Activated CD8-positive, alpha-beta memory T cell treated with anti-CD3 and anti-CD28 coated beads for 48 hours (primary cell): ENCODE measurements around the gene GPR143.
"Not testable (repeated sequence)": the region's sequence is repeated elsewhere in the genome, so short reads cannot be mapped to it uniquely, and the experiment has no call there.

Experiments used
- DNase-seq, 3 experiments: peaks; one replicate each; pipeline ENCODE4 v3.0.0-alpha.2; 2020; ENCODE audit warnings: low read depth in 2 of 3, low spot score in 2 of 3

GPR143 gene

GRCh38 chrX:9768321-9768839 lies 2.7 kb upstream of the GPR143 start:
- not testable (repeated sequence) for DNase-seq

- DNase-seq = no peak
Measured at GRCh38 chrX:9767375-9767774, 1.7 kb upstream of the GPR143 start.

GRCh38 chrX:9765072-9765736 lies 443 bp downstream of the GPR143 start:
- DNase-seq = no peak

GRCh38 chrX:9759337-9759736 lies 6.3 kb downstream of the GPR143 start:
- no peak for DNase-seq

GRCh38 chrX:9758021-9758638 lies 7.5 kb downstream of the GPR143 start:
- DNase-seq = no peak

GRCh38 chrX:9757366-9757765 lies 8.3 kb downstream of the GPR143 start:
- DNase-seq = no peak

- DNase-seq = no peak
Measured at GRCh38 chrX:9749146-9749692, 16.4 kb downstream of the GPR143 start.

- no peak for DNase-seq
Measured at GRCh38 chrX:9747644-9748043, 18.0 kb downstream of the GPR143 start.

GRCh38 chrX:9746148-9746888 lies 19.3 kb downstream of the GPR143 start:
- no peak for DNase-seq

GRCh38 chrX:9745417-9746115 lies 20.1 kb downstream of the GPR143 start:
- no peak for DNase-seq

GRCh38 chrX:9739130-9739529 lies 26.5 kb downstream of the GPR143 start:
- DNase-seq = no peak

GRCh38 chrX:9738151-9738550 lies 27.5 kb downstream of the GPR143 start:
- no peak for DNase-seq

GRCh38 chrX:9737363-9737762 lies 28.3 kb downstream of the GPR143 start:
- DNase-seq = no peak

GRCh38 chrX:9730752-9731151 lies 34.9 kb downstream of the GPR143 start:
- no peak for DNase-seq

GRCh38 chrX:9730078-9730477 lies 35.6 kb downstream of the GPR143 start:
- DNase-seq = no peak

GRCh38 chrX:9729171-9729885 lies 36.3 kb downstream of the GPR143 start:
- no peak for DNase-seq

GRCh38 chrX:9728261-9728660 lies 37.4 kb downstream of the GPR143 start:
- DNase-seq = no peak

- no peak for DNase-seq
Measured at GRCh38 chrX:9724711-9725110, 40.9 kb downstream of the GPR143 start.

GRCh38 chrX:9717376-9717775 lies 48.3 kb downstream of the GPR143 start:
- no peak for DNase-seq

- DNase-seq = no peak
Measured at GRCh38 chrX:9710332-9710731, 55.3 kb downstream of the GPR143 start.
